K562 (cell line): Measurements from ENCODE around the gene CLEC3B. TPM values are rescaled to one million over a fixed set of nuclear protein-coding genes. Genes with fewer than 3 reads are reported as not detected.

ENCODE experiments used
- BRF1 ChIP-seq: IDR thresholded peaks from 3 replicates; pipeline ENCODE4 v1.6.1; 2011; ENCODE audit warnings: borderline replicate concordance, mild to moderate bottlenecking; ENCODE audit not compliant: insufficient read length; ENCODE audit errors: extremely low read depth
- CBFA2T3 ChIP-seq: fragments of 450-650 bp; IDR thresholded peaks from 2 replicates; pipeline ENCODE4 v1.6.1; 2017
- CHD4 ChIP-seq: fragments of 200-600 bp; sonication (generic); IDR thresholded peaks from 3 replicates; pipeline ENCODE4 v1.6.1; 2012; ENCODE audit warnings: low read depth, mild to moderate bottlenecking, mixed read lengths, low read length, inconsistent platforms; ENCODE audit not compliant: insufficient read depth, insufficient replicate concordance, poor library complexity, severe bottlenecking
- MECOM ChIP-seq: fragments of 250-450 bp; sonication (Bioruptor Pico); IDR thresholded peaks from 2 replicates; pipeline ENCODE4 v1.8.0; 2022; ENCODE audit warnings: inconsistent platforms
- MXI1 ChIP-seq: IDR thresholded peaks from 2 replicates; pipeline ENCODE4 v1.6.1; 2011; ENCODE audit warnings: low read depth, mild to moderate bottlenecking, improper control_type of control experiment, low read length
- NFIC ChIP-seq: fragments of 450-650 bp; IDR thresholded peaks from 2 replicates; pipeline ENCODE4 v1.6.1; 2017; ENCODE audit warnings: mild to moderate bottlenecking, inconsistent platforms
- SMAD2 ChIP-seq: fragments of 150-350 bp; IDR thresholded peaks from 2 replicates; pipeline ENCODE4 v1.6.1; 2014; ENCODE audit warnings: low read depth, mild to moderate bottlenecking, low read length
- XRCC4 ChIP-seq: IDR thresholded peaks from one replicate; pipeline ENCODE4 v1.6.1; 2011; ENCODE audit not compliant: insufficient read depth, insufficient read length; ENCODE audit errors: extremely low read depth
- polyA plus RNA-seq, 8 experiments: library from polyadenylated mRNA; depleted of rRNA in 4 of 8; stranded (reverse) in 5 of 8; unstranded in 3 of 8; fragments of >200 nt; fragmentation: Nextera tagmentation in 2 of 8; fragmentation: Illumina TruSeq in 1 of 8; extraction: Ambion mirVana in 2 of 8; extraction: Trizol in 1 of 8; gene quantifications; 2 replicates each; pipeline versions ENCODE4 v1.2.1 to v1.2.3, GENCODE V29; 2011 to 2014; ENCODE audit warnings: inconsistent platforms in 1 of 8, missing spikeins in 1 of 8
- total RNA-seq, 7 experiments: library from RNA; depleted of rRNA in 6 of 7; stranded (reverse); fragments of >200 nt in 6 of 7; fragmentation: Illumina TruSeq in 2 of 7; extraction: Trizol in 2 of 7; gene quantifications; 2 replicates each; pipeline versions ENCODE4 v1.2.1 to v1.2.3, GENCODE V29; 2011 to 2021; ENCODE audit warnings: low replicate concordance in 1 of 7
- TF ChIP-seq, protein P1 (sequence below): sonication (generic); formaldehyde crosslinking; IDR thresholded peaks from 2 replicates; pipeline ENCODE4 v1.9.0; 2022; ENCODE audit warnings: mild to moderate bottlenecking, missing genetic modification reagents
- TF ChIP-seq, protein P2 (sequence below): fragments of 450-650 bp; IDR thresholded peaks from 2 replicates; pipeline ENCODE4 v1.7.1; 2018; ENCODE audit warnings: mild to moderate bottlenecking, low read depth; ENCODE audit not compliant: partially characterized antibody
- TF ChIP-seq, protein P3 (sequence below): sonication (generic); formaldehyde crosslinking; IDR thresholded peaks from 2 replicates; pipeline ENCODE4 v1.8.1; 2023; ENCODE audit warnings: mild to moderate bottlenecking, missing genetic modification reagents
- TF ChIP-seq, protein P4 (sequence below): fragments of 250-450 bp; sonication (Bioruptor Pico); IDR thresholded peaks from 2 replicates; pipeline ENCODE4 v1.4.0; 2020; ENCODE audit warnings: mild to moderate bottlenecking, moderate library complexity
- TF ChIP-seq, protein P5 (sequence below): fragments of 450-650 bp; IDR thresholded peaks from 2 replicates; pipeline ENCODE4 v1.6.1; 2018; ENCODE audit warnings: mild to moderate bottlenecking, low read depth; ENCODE audit not compliant: partially characterized antibody
- TF ChIP-seq, protein P6 (sequence below): fragments of 450-650 bp; IDR thresholded peaks from one replicate; pipeline ENCODE4 v1.6.1; 2018; ENCODE audit warnings: mild to moderate bottlenecking, moderate library complexity; ENCODE audit not compliant: partially characterized antibody

CLEC3B gene
- total and polyA plus RNA-seq, 9 of the 15 experiments (the other 6 are each of a cell fraction or from before 2014, with no cell fraction given), result not detected

DNA sequence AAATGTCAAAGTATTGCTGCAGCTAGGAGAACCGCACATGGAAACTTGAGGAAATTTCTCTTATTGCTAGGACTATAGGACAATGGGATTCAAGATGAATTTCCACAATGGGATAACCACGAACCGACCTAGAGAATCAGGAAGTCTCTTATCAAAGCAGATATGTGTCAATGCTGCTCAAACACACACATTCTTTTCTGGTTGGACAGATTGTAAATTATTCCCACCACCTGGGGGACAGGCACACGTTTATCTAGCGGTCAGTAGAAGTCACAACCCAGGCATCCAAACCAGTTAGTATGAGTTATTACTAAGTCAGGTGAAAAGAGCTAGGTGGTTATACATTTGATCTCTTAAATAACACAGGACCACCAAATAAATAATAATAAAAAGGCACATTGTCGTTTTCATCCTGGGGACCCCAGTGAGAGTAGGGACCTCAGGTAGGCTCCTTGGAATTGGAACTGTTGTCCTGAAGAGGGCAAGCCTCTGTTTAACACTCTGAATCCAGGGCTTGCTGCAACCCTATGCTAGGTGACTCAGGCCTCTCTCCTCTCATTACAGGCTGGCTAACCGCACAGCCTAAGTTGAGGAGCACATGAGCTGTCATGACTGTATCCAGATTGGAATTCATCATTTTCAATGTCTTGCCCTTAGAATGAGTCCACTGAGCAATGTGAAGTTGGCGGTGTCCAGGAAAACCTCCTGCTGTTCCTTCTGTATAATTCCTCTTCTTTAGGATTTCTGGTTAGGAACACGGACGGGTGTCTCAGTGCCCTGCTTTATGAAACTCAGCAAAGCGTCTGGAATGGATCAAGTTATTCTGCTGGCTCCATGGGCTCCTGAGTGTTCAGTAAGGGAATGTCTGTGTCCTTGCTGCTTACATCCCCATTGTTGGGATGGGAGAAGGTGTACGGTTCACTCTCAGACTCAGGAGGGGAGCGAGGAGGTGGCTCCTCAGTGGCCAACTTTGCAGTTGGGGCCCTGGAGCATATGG, 59.0 kb downstream of the CLEC3B start (continued):
- TF ChIP-seq NFIC (peak; percentile 7; the same call in 1 of the 2 replicates), CHD4 (peak; percentile 19), XRCC4 (no peak), CBFA2T3 (peak; percentile 83), BRF1 (no peak), MECOM (CRISPR knock-in tag) (peak; percentile 17; the same call in 1 of the 2 replicates), MXI1 (no peak), SMAD2 (no peak)
- TF ChIP-seq, protein P1, sequence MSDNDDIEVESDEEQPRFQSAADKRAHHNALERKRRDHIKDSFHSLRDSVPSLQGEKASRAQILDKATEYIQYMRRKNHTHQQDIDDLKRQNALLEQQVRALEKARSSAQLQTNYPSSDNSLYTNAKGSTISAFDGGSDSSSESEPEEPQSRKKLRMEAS, result 0 out of 2 replicates have a peak, but pooled peaks have one; percentile 41
- TF ChIP-seq, protein P2, sequence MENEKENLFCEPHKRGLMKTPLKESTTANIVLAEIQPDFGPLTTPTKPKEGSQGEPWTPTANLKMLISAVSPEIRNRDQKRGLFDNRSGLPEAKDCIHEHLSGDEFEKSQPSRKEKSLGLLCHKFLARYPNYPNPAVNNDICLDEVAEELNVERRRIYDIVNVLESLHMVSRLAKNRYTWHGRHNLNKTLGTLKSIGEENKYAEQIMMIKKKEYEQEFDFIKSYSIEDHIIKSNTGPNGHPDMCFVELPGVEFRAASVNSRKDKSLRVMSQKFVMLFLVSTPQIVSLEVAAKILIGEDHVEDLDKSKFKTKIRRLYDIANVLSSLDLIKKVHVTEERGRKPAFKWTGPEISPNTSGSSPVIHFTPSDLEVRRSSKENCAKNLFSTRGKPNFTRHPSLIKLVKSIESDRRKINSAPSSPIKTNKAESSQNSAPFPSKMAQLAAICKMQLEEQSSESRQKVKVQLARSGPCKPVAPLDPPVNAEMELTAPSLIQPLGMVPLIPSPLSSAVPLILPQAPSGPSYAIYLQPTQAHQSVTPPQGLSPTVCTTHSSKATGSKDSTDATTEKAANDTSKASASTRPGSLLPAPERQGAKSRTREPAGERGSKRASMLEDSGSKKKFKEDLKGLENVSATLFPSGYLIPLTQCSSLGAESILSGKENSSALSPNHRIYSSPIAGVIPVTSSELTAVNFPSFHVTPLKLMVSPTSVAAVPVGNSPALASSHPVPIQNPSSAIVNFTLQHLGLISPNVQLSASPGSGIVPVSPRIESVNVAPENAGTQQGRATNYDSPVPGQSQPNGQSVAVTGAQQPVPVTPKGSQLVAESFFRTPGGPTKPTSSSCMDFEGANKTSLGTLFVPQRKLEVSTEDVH, result no peak
- TF ChIP-seq, protein P3, sequence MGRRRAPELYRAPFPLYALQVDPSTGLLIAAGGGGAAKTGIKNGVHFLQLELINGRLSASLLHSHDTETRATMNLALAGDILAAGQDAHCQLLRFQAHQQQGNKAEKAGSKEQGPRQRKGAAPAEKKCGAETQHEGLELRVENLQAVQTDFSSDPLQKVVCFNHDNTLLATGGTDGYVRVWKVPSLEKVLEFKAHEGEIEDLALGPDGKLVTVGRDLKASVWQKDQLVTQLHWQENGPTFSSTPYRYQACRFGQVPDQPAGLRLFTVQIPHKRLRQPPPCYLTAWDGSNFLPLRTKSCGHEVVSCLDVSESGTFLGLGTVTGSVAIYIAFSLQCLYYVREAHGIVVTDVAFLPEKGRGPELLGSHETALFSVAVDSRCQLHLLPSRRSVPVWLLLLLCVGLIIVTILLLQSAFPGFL (CRISPR knock-in tag), result no peak
- TF ChIP-seq, protein P4, sequence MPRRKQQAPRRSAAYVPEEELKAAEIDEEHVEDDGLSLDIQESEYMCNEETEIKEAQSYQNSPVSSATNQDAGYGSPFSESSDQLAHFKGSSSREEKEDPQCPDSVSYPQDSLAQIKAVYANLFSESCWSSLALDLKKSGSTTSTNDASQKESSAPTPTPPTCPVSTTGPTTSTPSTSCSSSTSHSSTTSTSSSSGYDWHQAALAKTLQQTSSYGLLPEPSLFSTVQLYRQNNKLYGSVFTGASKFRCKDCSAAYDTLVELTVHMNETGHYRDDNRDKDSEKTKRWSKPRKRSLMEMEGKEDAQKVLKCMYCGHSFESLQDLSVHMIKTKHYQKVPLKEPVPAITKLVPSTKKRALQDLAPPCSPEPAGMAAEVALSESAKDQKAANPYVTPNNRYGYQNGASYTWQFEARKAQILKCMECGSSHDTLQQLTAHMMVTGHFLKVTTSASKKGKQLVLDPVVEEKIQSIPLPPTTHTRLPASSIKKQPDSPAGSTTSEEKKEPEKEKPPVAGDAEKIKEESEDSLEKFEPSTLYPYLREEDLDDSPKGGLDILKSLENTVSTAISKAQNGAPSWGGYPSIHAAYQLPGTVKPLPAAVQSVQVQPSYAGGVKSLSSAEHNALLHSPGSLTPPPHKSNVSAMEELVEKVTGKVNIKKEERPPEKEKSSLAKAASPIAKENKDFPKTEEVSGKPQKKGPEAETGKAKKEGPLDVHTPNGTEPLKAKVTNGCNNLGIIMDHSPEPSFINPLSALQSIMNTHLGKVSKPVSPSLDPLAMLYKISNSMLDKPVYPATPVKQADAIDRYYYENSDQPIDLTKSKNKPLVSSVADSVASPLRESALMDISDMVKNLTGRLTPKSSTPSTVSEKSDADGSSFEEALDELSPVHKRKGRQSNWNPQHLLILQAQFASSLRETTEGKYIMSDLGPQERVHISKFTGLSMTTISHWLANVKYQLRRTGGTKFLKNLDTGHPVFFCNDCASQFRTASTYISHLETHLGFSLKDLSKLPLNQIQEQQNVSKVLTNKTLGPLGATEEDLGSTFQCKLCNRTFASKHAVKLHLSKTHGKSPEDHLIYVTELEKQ (CRISPR knock-in tag), result no peak
- TF ChIP-seq, protein P5, sequence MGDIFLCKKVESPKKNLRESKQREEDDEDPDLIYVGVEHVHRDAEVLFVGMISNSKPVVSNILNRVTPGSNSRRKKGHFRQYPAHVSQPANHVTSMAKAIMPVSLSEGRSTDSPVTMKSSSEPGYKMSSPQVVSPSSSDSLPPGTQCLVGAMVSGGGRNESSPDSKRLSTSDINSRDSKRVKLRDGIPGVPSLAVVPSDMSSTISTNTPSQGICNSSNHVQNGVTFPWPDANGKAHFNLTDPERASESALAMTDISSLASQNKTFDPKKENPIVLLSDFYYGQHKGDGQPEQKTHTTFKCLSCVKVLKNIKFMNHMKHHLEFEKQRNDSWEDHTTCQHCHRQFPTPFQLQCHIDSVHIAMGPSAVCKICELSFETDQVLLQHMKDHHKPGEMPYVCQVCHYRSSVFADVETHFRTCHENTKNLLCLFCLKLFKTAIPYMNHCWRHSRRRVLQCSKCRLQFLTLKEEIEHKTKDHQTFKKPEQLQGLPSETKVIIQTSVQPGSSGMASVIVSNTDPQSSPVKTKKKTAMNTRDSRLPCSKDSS, result no peak
- TF ChIP-seq, protein P6, sequence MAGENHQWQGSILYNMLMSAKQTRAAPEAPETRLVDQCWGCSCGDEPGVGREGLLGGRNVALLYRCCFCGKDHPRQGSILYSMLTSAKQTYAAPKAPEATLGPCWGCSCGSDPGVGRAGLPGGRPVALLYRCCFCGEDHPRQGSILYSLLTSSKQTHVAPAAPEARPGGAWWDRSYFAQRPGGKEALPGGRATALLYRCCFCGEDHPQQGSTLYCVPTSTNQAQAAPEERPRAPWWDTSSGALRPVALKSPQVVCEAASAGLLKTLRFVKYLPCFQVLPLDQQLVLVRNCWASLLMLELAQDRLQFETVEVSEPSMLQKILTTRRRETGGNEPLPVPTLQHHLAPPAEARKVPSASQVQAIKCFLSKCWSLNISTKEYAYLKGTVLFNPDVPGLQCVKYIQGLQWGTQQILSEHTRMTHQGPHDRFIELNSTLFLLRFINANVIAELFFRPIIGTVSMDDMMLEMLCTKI, result no peak
